HepG2 (cell line): ENCODE results near the gene KCNK10. TPM values are rescaled to one million over a fixed set of nuclear protein-coding genes. Genes with fewer than 3 reads are reported as not detected.

ENCODE experiments used
- ATAC-seq: fragments of 200-7000 bp; cut with Tn5 transposase; 3 replicates; pipeline ENCODE4 v1.9.1; 2020; ENCODE audit warnings: mild to moderate bottlenecking, moderate library complexity
- BruUV-seq: library from RNA; stranded (reverse); fragments of 400-500 nt; replicated peaks from 2 replicates; lab custom pipeline; 2021; lab: Mats Ljungman, UMichigan
- CTCF ChIA-PET: fragments of 300-600 bp; formaldehyde crosslinking; extraction: SDS; loops from one replicate; lab custom pipeline; 2021; ENCODE audit warnings: low total read pairs, inconsistent platforms, low intra/inter-chr PET ratio; lab: Yijun Ruan, JAX
- POLR2A ChIA-PET: fragments of 350-600 bp; sonication (Branson Sonifier 250); formaldehyde crosslinking; loops from one replicate; lab custom pipeline; 2020; ENCODE audit warnings: antibody characterized with exemption, inconsistent platforms; lab: Yijun Ruan, JAX
- DNase-seq: peaks from one replicate; pipeline ENCODE4 v3.0.0-alpha.2; 2015; ENCODE audit warnings: low spot score
- FAIRE-seq: peaks from 3 replicates; lab custom pipeline; 2011; peaks lifted over from hg19 to GRCh38; lab: Jason Lieb, UNC
- H2AFZ ChIP-seq: one replicate; pipeline ENCODE4 v1.6.1; 2011; ENCODE audit warnings: low read length, inconsistent platforms
- H3K27ac ChIP-seq: fragments of 300-600 bp; 3 replicates; pipeline ENCODE4 v1.8.0; 2011; ENCODE audit warnings: mixed run types, mild to moderate bottlenecking, mixed read lengths, low read length, inconsistent platforms; ENCODE audit not compliant: insufficient read depth; ENCODE audit errors: extremely low read length
- H3K27me3 ChIP-seq, 2 experiments: fragments of 200-600 bp in 1 of 2; 2 replicates in 1 of 2; 3 replicates in 1 of 2; pipeline versions ENCODE4 v1.6.0 to v1.8.0; 2011; ENCODE audit warnings: low read length in 2 of 2, mild to moderate bottlenecking in 2 of 2, moderate library complexity in 2 of 2, inconsistent platforms in 1 of 2; ENCODE audit not compliant: insufficient read depth in 2 of 2, control insufficient read depth in 1 of 2
- H3K36me3 ChIP-seq, 2 experiments: fragments of 200-600 bp in 1 of 2; replicated peaks in 1 of 2; 2 replicates in 1 of 2; 3 replicates in 1 of 2; pipeline versions ENCODE4 v1.5.1 to v1.8.0; 2011; ENCODE audit warnings: low read length in 2 of 2, inconsistent platforms in 1 of 2; ENCODE audit not compliant: insufficient read depth in 2 of 2, control insufficient read depth in 1 of 2
- H3K4me1 ChIP-seq: 2 replicates; pipeline ENCODE4 v1.5.1; 2012; ENCODE audit warnings: low read length, inconsistent platforms; ENCODE audit not compliant: insufficient read depth
- H3K4me2 ChIP-seq: 2 replicates; pipeline ENCODE4 v1.6.0; 2011; ENCODE audit warnings: low read depth, low read length, inconsistent platforms
- H3K4me3 ChIP-seq, 3 experiments: fragments of 200-600 bp in 1 of 3; sonication (generic), shearing (Covaris generic) in 1 of 3; replicated peaks in 1 of 3; 2 replicates each; pipeline ENCODE4 v1.5.1; 2011 to 2016; ENCODE audit warnings: low read length in 3 of 3, inconsistent platforms in 2 of 3, low read depth in 2 of 3, mild to moderate bottlenecking in 2 of 3, control low read depth in 1 of 3, mixed read lengths in 1 of 3; ENCODE audit not compliant: insufficient read depth in 1 of 3
- H3K79me2 ChIP-seq: one replicate; pipeline ENCODE4 v1.6.1; 2011; ENCODE audit warnings: low read length, inconsistent platforms; ENCODE audit not compliant: insufficient read depth
- H3K9ac ChIP-seq: 2 replicates; pipeline ENCODE4 v1.6.0; 2011; ENCODE audit warnings: mild to moderate bottlenecking, low read depth, low read length, inconsistent platforms; ENCODE audit not compliant: insufficient read depth
- H3K9me3 ChIP-seq: 2 replicates; pipeline ENCODE4 v1.5.1; 2012; ENCODE audit warnings: mild to moderate bottlenecking, low read length
- H4K20me1 ChIP-seq: 2 replicates; pipeline ENCODE4 v1.6.0; 2011; ENCODE audit warnings: inconsistent platforms, mild to moderate bottlenecking, low read length, moderate library complexity; ENCODE audit not compliant: insufficient read depth
- AGO1 ChIP-seq: fragments of 200-400 bp; formaldehyde crosslinking; IDR thresholded peaks from 2 replicates; pipeline ENCODE4 v1.6.1; 2017; ENCODE audit warnings: mild to moderate bottlenecking, low read depth, low read length, moderate library complexity; ENCODE audit not compliant: poor library complexity, severe bottlenecking
- PRDM4 ChIP-seq: sonication (generic); formaldehyde crosslinking; IDR thresholded peaks from 2 replicates; pipeline ENCODE4 v1.9.0; 2021; ENCODE audit warnings: missing genetic modification reagents, borderline replicate concordance
- ZHX1 ChIP-seq: sonication (generic); formaldehyde crosslinking; IDR thresholded peaks from 2 replicates; pipeline ENCODE4 v1.8.1; 2022; ENCODE audit warnings: low read depth, mild to moderate bottlenecking, missing genetic modification reagents
- ZNF142 ChIP-seq: sonication (generic); formaldehyde crosslinking; IDR thresholded peaks from 2 replicates; pipeline ENCODE4 v1.4.0; 2020; ENCODE audit warnings: missing genetic modification reagents
- WGBS: methylation state at CpG from one replicate; pipeline ENCODE4 v1.1.6; 2017; ENCODE audit warnings: low lambda C conversion rate; 5-methylcytosine and 5-hydroxymethylcytosine counted together
- in situ Hi-C: cut with HindIII; loops from 2 replicates; pipeline ENCODE4 v1.10.0; 2017; ENCODE audit warnings: low pct_unique_long_range_greater_than_20kb; ENCODE audit not compliant: extremely low pct_ligation_motif_present
- intact Hi-C: fragments of 100-400 bp; cut with micrococcal nuclease; formaldehyde crosslinking; loops from one replicate; pipeline ENCODE4 v1.10.0; 2022; ENCODE audit not compliant: unreplicated experiment
- polyA plus RNA-seq, 8 experiments: library from polyadenylated mRNA; depleted of rRNA in 3 of 8; stranded (reverse) in 7 of 8; unstranded in 1 of 8; fragments of >200 nt; fragmentation: Illumina TruSeq in 4 of 8; extraction: Trizol in 4 of 8; gene quantifications; 2 replicates each; pipeline versions ENCODE4 v1.2.1 to v1.2.3, GENCODE V29; 2011 to 2016; ENCODE audit warnings: low read depth in 4 of 8, missing spikeins in 1 of 8, mixed read lengths in 1 of 8; ENCODE audit not compliant: insufficient read depth in 1 of 8
- total RNA-seq, 5 experiments: library from RNA; depleted of rRNA; stranded (reverse); fragments of >200 nt; fragmentation: Illumina TruSeq; extraction: Trizol; gene quantifications; 2 replicates each; pipeline ENCODE4 v1.2.3, GENCODE V29; 2016; ENCODE audit warnings: low read depth in 1 of 5

Gene KCNK10
- total and polyA plus RNA-seq, 2 of the 13 experiments (the other 11 are each of a cell fraction or from before 2014, with no cell fraction given) = not detected

DNA sequence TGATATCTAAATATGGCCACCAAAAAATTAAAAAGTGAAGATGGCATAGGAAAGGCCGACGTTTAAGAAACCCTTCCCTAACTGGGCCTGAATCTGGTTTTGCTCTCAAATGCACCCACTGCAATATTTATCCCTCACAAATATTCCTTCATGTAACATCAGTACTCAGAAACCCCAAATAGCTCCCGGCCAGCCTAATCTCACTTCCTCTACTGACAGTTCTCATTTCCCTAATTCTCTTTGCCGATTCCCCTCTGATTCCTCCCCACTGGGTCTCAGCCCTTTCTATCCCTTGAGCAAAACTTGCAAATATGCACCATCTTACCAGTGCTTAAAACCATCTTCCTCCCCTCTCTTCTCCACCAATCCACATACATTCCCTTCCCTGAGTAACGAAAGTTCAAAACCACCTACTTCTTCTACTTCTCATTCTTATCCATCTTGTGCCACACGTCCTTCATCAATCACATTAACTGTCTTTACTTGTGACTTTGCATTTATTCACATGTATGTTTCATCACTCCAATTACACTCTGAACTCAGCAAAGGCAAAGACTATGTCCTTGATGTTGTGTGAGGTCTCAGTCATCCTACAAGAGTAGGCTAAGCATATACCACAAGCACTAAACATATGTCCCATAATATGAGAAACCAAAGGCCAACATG lies 23.1 kb downstream of the KCNK10 start (continued):
- no peak for TF ChIP-seq ZNF142 (CRISPR knock-in tag)

DNA sequence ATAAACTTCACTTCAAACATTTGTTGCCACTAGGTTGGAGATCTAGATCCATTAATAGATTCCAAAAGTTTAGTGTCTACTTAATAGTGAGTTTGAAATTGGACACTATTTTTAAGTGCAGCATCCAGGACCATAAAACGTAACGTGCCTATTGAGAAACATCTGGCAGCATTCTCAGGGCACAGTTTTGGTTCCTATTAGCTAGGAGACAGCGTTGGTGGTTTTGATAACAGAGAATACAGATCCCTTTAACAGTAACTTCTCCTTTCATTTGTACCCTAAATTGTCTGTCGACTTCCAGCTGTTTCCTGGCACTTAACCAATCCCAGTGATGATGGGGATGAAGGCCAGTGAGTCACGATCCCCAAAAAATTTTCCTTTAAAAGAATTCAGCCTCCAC lies 25.8 kb downstream of the KCNK10 start:
- whole genome bisulfite sequencing = 16% methylated on average over 5 of the region's 5 CpGs
- Histone ChIP-seq H4K20me1 (no peaks in the 10 kb centered on the region), H3K4me2 (no peak overlapping the region), H3K9me3 (no peaks in the 10 kb centered on the region), H2AFZ (no peak overlapping the region), H3K4me1 (peaks cover 14% of the 10 kb centered on the region), H3K27ac (no peak overlapping the region), H3K4me3 (no peak overlapping the region), H3K79me2 (no peaks in the 10 kb centered on the region), H3K9ac (no peak overlapping the region), H3K27me3 (0 out of 5 replicates have a peak, but pooled peaks cover 0 to 2% of the 10 kb centered on the region in 2 experiments), H3K36me3 (no peaks in the 10 kb centered on the region)
- ATAC-seq = no peak
- ChIA-PET CTCF (no interaction called here), POLR2A (no interaction called here)
- no peak for DNase-seq
- in situ Hi-C loops (no loop called here), intact Hi-C loops (no loop called here)
- no peak for FAIRE-seq
- BruUV-seq = no TSS peak
- no peak for TF ChIP-seq PRDM4 (CRISPR knock-in tag)
- TF ChIP-seq AGO1 = no peak
- TF ChIP-seq ZHX1 (CRISPR knock-in tag) = no peak
